GM19238 (cell line): ENCODE measurements around the gene CHRNB2.
A peak's percentile ranks its signal among the peaks of the same experiment; 100 is the strongest.

ENCODE experiments used
- DNase-seq: peaks from one replicate; pipeline ENCODE4 v3.0.0; 2011; ENCODE audit warnings: low spot score; ENCODE audit not compliant: insufficient read length

CHRNB2 gene

GRCh38 chr1:154552036-154552435 is 15.5 kb upstream of the CHRNB2 start:
- DNase-seq, result no peak

DNA sequence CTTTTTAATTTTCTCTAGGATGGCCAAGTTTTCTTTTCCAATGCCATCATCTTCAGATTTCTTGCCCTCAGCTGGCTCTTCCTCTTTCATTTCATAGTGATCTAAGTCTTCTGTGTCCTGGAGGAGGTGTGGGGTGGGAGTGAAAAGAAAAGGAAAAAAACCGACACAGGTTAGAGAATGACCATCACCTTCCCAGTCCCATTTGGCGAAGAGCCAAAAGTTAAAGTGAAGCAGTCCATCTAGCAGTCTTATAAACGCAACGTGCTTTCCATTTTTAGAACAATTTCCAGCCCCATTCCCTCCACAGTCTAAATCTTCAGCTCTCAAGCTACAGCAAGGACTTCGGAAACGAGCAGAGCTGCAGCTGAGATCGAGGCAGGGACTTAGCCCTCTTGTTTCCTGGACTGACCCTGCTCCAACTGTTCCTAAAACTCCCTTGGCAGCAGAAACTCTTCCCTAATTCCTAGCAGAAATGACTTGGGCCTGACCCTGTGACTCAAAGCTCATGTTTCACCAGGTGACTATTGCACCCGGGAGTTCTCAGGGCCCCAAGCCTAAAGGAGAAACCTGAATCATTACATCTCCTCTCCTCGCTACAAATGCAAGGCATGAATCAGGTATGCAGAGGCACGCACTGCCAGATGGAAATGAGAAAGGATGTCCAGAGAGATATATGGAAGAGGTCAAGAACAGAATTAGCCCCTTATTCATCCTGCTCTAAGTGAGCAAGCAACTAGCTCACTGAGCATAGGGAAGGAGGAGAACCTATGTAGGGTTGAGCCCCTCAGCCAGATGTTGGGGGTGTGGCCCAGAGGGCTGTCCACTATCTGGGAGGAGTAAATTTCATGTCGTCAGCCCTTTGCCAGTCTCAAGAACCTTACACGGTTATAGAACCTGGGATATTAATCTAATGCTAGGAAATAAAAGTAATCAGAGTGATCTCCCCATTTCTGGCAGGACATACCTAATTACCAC is 14.2 kb upstream of the CHRNB2 start:
- no peak for DNase-seq

DNA sequence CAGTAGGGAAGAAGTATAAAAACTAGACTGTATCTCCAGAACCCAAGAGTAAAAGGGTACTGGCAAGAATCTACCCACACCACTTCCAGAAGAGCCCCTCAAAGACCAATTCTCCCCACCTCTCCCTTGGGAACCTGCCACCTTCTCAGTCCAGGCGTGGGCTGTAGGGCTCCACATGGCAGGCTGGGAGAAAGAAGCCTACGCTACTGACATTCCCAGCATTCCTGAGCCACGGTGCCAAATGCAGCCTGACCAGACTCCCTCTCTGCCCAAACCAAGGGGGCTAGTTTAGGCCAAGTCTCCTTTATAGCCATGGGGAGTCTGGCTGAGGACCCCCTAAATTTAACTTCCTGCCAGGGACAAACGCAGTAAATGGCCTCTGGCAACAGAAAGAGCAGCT is 11.2 kb upstream of the CHRNB2 start:
- no peak for DNase-seq

DNA sequence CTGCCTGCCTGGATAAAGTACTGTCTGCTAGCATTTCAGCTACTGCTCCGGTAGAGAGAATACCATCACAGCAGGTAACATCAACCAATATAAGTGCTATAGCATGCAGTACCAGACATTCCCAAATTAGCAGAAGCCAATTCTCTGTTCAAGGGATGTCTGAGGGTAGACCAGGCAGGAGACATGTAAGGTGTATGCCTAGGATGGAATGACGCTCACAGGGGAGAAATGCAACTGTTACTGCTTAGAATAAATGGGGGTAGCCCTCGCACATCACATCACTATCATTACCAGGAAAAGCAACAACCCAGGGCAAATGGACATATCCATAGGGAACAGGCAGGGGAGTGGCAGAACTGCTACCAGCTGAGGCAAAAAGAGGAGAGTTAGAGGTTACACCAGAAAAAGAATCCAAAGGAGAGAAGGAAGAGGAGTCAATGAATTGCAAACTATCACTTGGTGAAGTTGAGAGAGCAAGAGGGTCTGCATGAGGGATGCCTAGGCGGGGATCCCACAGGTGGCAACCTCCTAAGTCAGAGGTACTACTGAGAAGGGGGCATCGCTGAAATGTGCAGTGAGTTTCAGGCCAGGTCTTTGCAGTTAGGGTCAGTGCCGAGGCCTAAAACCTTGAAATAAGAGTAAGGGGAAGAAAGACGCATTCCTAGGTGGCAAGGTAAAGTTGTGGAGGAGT is 10.2 kb upstream of the CHRNB2 start:
- DNase-seq, result no peak

DNA sequence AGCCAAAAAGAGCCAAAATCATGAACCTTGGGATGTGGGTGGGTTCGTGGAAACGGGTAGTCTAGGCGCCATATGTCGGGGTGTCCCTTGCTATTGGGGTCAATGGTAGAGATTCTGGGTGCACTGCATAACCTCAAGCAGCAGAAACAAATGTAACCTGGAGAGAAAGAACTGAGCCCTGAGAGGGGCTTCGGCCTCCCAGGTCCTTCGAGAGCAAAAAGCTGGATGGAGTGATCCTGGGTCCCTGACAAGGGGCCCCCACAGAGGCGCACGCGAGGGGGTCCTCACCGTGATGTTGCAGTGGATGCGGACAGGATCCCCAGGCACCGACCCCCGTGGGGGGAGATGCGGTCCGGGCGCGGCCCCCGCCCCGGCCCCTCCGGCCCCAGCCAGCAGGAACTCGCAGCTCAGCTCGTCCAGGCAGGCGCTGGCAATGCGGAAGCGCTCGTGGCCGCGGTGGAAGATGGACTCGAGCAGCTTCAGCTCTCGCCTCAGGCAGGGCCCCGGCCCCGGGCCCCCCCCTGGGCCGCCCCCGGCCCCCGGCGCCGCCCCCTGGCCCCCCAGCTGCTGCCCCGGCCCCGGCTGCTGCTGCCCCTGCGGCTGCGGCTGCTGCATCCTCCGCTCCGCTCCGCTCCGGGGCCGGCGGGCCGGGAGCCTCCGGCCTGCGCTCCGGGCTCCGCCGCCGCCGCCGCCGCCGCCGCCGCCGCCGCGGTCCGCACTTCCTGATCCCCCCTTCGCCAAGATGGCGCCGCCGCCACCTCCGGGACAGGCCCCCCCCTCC is 9.4 kb upstream of the CHRNB2 start, which contains the start of gene UBE2Q1:
Gene UBE2Q1, minus strand, starts transcription at position 724 of the 781 bp plus-strand sequence. Its CDS starts 109 bp downstream, at position 615.
- DNase-seq, result peak; percentile 42

GRCh38 chr1:154558720-154559465 is 8.7 kb upstream of the CHRNB2 start:
- peak; percentile 96 for DNase-seq

DNA sequence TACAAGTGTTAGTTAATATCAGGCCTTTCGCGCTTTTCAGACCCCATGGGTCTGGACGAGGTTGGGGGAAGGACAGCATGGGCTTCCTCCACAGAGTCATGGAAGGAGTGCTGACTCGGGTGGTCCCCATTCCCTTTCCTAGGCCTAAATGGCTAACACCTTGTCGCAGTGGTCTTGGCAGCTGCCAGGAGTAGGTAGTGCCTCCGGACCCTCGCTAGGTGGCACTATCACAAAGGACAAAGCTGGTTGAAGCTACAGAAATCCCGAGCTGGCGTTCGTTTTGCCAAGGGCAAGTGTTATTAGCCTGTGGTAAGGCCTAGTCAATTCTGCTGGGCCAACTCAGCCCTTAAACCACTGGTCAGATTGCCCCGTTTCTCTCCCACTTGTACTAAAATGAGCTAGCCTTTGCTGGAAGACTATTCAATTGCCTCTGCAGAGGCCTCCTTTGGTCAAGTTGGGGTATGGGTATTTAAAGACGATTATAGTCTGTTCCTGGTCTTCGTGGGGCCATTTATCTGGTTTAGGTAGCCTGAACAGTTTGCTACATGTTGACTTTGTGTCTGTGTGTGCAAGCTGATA is 8.0 kb upstream of the CHRNB2 start:
- DNase-seq, result peak; percentile 69

- no peak for DNase-seq
Observed at GRCh38 chr1:154565876-154566275, 1.7 kb upstream of the CHRNB2 start.

GRCh38 chr1:154568157-154568815 is 708 bp downstream of the CHRNB2 start:
- DNase-seq, result no peak

DNA sequence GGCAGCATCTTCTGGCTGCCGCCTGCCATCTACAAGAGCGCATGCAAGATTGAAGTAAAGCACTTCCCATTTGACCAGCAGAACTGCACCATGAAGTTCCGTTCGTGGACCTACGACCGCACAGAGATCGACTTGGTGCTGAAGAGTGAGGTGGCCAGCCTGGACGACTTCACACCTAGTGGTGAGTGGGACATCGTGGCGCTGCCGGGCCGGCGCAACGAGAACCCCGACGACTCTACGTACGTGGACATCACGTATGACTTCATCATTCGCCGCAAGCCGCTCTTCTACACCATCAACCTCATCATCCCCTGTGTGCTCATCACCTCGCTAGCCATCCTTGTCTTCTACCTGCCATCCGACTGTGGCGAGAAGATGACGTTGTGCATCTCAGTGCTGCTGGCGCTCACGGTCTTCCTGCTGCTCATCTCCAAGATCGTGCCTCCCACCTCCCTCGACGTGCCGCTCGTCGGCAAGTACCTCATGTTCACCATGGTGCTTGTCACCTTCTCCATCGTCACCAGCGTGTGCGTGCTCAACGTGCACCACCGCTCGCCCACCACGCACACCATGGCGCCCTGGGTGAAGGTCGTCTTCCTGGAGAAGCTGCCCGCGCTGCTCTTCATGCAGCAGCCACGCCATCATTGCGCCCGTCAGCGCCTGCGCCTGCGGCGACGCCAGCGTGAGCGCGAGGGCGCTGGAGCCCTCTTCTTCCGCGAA is 3.8 kb downstream of the CHRNB2 start:
- DNase-seq, result no peak

DNA sequence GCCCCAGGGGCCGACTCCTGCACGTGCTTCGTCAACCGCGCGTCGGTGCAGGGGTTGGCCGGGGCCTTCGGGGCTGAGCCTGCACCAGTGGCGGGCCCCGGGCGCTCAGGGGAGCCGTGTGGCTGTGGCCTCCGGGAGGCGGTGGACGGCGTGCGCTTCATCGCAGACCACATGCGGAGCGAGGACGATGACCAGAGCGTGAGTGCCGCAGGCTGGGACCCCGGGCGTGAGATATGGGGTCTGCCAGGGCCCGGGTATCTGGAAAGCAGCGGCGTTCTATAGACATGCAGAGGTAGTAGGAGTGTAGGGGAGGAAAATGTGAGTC is 4.3 kb downstream of the CHRNB2 start:
- no peak for DNase-seq

DNA sequence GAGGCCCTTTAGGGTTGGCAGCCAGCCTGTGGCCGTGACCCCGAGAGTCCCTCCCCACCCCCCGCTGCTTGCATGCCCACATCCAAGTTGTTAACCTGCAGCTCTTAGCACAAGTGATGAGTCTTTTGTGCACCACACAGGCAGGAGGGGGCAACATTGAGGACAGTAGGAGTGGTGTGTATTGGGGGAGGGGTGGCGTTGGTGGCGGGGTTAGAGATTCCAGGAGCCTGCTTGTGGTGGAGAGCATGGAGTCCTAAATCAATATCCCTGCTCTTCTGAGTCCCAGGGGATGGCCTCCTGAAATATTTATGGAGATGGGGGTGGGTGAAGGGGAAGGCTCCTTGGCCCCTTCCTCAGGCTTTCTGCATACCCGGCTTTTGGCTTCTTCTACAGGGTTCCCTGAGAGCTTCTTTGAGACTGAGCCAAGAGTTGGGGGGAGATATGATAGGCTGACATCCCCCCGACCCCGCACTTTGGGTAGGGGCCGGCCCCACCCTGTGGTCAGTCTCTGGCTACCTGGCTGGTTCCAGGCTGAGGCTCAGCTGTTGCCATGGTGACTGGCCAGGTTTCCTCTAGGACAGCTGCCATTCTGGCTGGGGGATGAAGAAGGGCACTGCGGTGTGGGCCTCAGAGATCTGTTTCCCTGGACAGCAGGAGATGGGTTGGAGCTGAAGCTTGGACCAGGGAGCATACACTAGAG is 5.0 kb downstream of the CHRNB2 start:
- DNase-seq, result no peak

DNA sequence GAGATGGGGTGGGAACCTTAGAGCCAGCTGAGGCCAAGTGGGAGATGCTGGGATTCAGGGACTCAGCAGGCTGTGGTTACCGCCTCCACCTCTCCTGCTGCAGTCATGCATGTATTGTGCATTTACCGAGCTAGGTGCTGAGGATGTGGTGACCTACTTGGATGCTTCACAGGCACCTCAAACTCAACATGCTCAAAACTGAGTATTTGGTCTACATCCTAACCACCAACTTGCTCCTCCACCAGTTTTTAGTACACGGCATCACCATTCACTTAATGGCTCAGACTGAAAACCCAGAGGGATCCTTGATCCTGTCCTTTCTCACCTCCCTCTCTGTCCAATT is 5.6 kb downstream of the CHRNB2 start:
- no peak for DNase-seq

- no peak for DNase-seq
Observed at GRCh38 chr1:154574716-154575115, 7.1 kb downstream of the CHRNB2 start.

DNA sequence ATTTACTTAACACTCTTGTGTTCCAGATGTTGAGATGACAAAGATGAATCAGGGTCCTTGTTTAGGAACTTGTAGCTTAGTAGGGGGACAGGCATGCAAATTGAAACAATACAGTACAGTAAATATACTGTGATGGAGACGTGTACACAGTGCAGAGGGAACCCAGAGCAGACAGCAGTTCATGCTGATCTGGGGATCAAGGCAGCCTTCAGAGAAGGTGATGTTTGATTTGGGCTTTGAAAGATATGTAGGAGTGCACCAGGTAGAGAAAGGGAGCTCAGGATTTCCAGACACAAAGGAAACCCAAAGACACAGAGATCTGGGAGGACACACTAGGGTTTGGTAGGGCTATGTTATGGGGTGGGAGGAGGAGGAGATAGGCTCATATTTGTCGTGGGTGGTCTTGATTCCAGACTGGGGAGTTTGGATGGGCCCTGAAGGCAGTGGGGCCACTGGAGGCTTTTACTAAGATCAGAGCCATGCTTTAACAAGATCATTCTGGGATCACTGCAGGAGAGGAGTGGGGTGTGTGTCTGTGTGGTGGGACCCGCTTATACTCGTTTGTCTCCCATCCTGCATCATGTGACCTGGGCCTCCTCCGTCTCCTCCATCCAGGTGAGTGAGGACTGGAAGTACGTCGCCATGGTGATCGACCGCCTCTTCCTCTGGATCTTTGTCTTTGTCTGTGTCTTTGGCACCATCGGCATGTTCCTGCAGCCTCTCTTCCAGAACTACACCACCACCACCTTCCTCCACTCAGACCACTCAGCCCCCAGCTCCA is 7.8 kb downstream of the CHRNB2 start:
- no peak for DNase-seq

DNA sequence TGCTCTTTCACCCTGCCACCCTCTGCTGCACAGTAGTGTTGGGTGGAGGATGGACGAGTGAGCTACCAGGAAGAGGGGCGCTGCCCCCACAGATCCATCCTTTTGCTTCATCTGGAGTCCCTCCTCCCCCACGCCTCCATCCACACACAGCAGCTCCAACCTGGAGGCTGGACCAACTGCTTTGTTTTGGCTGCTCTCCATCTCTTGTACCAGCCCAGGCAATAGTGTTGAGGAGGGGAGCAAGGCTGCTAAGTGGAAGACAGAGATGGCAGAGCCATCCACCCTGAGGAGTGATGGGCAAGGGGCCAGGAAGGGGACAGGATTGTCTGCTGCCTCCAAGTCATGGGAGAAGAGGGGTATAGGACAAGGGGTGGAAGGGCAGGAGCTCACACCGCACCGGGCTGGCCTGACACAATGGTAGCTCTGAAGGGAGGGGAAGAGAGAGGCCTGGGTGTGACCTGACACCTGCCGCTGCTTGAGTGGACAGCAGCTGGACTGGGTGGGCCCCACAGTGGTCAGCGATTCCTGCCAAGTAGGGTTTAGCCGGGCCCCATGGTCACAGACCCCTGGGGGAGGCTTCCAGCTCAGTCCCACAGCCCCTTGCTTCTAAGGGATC is 8.5 kb downstream of the CHRNB2 start:
- DNase-seq, result no peak

DNA sequence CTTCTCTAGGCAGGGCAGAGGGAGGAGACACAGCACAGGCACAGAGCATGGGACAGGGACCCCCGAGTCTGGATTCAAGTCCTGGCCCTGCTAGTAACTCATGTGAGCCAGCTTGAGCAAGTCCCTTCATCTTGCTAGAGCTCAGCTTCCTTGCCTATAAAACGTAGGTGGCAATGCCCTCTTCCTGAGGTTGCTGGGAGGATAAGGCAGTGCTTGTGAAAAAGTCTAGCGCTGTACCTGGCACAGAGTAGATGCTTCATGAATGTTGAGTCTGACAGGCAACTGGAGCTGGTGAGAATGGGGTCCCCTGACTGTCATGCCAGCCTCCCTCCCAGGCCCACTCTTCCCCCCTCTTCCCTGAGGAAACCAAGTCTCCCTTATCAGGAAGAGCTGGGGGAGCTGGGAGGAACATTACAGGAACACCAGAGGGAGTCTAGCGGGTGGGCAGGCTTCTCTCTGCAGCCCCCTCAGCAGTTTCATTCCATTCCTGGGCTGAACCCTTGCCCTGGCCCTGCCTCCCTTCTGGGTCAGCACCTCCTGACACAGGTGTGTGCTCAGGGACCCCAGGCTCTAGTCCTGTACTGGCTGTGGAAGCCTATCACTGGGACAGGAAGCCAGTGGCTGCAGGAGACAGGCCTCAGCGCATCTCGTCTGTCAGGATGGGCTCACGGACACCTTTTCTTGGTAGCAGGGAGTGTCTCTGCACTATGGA is 9.9 kb downstream of the CHRNB2 start:
- DNase-seq, result no peak
